Stimulated activated effector memory CD8-positive, alpha-beta T cell treated with anti-CD3 and anti-CD28 coated beads, Interleukin-12 subunit alpha, Interleukin-12 subunit beta, amount 100 ng/mL, for 72 hours (primary cell): ENCODE measurements around the gene CNNM1.

ENCODE experiments used
- ATAC-seq: fragments of 150-1000 bp; cut with Tn5 transposase; 2 replicates; pipeline ENCODE4 v1.10.0; 2021
- DNase-seq, 2 donors: peaks; one replicate each; pipeline ENCODE4 v3.0.0; 2021 to 2022; ENCODE audit warnings: low spot score in 2 of 2
- H3K27ac Mint-ChIP-seq: one replicate; pipeline ENCODE4 v1.8.0; 2022; ENCODE audit warnings: mild to moderate bottlenecking, mixed read lengths
- H3K36me3 Mint-ChIP-seq: one replicate; pipeline ENCODE4 v1.8.0; 2022; ENCODE audit warnings: mild to moderate bottlenecking, mixed read lengths
- H3K4me1 Mint-ChIP-seq: one replicate; pipeline ENCODE4 v1.8.0; 2022; ENCODE audit warnings: mixed read lengths
- H3K4me3 Mint-ChIP-seq: one replicate; pipeline ENCODE4 v1.8.0; 2022; ENCODE audit warnings: mild to moderate bottlenecking, mixed read lengths
- H3K9me3 Mint-ChIP-seq: one replicate; pipeline ENCODE4 v1.8.0; 2022; ENCODE audit warnings: mixed read lengths

Gene CNNM1

DNA sequence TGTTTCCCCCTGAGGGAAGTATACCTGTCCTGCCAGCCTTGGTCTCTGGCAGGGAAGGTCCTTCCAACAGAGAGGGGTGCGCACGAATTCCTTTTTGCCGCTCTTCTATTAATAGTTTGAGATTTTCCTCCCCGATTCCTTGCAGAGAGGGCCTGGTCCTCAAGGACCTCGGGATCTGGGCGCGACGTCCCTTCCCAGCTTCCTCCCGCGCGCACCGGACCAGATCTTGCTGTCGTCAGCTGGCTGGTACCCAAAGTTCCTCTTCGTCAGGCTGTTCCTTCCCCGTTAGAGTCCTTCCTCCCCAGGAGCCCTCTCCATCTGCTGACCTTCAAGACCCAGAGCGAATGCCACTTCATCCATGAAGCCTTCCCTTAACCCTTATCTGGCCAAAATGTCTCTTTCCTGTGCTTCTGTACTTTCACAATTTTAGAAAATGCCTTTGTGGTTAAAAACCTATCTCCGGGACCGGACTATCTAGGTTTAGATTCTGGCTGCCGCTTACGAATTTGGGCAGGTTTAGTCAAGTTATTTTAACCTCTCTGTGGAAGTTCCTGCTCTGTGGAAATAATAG is 102.1 kb downstream of the CNNM1 start:
- no peak for ATAC-seq
- Mint-ChIP-seq H3K36me3 (peaks cover 15% of the 10 kb centered on the region), H3K27ac (peak overlapping the region; percentile 95), H3K4me3 (peak overlapping the region; percentile 95), H3K4me1 (peaks cover 32% of the 10 kb centered on the region), H3K9me3 (no peaks in the 10 kb centered on the region)
- DNase-seq = no peak

DNA sequence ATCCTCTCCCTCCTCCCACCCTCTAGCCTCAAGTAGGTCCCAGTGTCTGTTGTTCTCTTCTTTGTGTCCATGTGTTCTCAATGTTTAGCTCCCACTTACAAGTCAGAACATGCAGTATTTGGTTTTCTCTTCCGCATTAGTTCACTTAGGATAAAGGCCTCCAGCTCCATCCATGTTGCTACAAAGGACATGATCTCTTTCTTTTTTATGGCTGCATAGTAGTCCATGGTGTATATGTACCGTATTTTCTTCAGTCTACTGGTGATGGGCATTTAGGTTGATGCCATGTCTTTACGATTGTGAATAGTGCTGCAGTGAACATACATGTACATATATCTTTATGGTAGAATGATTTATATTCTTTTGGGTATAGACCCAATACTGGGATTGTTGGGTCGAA is 102.9 kb downstream of the CNNM1 start:
- no peak for ATAC-seq
- Mint-ChIP-seq H3K27ac (no peak overlapping the region), H3K9me3 (no peaks in the 10 kb centered on the region), H3K36me3 (peaks cover 15% of the 10 kb centered on the region), H3K4me3 (peak overlapping the region; percentile 95), H3K4me1 (peaks cover 32% of the 10 kb centered on the region)
- DNase-seq = no peak

DNA sequence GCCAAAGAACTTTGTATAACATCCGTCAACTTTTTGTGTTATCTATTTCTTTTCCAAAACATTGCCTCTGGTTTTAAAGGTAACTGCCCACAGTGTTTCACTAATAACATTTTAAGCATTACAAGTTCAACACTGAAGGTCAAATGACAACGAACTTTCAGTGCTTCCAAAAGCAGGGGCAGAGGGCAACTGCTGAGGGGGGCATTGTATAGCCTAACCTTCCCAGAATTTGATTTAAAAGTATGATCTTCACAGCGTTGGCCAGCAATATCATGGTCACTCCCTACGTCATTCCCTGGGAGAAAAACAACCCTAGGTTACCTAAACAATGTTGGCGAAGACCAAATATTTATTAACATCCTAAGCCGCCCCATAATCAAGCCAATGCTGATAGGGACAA is 103.7 kb downstream of the CNNM1 start:
- peaks cover 32% of the 10 kb centered on the region for H3K4me1 Mint-ChIP-seq
- peaks cover 15% of the 10 kb centered on the region for H3K36me3 Mint-ChIP-seq
- DNase-seq (no peak), ATAC-seq (no peak)
- no peak overlapping the region for H3K27ac Mint-ChIP-seq
- H3K4me3 Mint-ChIP-seq = no peak overlapping the region
- no peaks in the 10 kb centered on the region for H3K9me3 Mint-ChIP-seq

DNA sequence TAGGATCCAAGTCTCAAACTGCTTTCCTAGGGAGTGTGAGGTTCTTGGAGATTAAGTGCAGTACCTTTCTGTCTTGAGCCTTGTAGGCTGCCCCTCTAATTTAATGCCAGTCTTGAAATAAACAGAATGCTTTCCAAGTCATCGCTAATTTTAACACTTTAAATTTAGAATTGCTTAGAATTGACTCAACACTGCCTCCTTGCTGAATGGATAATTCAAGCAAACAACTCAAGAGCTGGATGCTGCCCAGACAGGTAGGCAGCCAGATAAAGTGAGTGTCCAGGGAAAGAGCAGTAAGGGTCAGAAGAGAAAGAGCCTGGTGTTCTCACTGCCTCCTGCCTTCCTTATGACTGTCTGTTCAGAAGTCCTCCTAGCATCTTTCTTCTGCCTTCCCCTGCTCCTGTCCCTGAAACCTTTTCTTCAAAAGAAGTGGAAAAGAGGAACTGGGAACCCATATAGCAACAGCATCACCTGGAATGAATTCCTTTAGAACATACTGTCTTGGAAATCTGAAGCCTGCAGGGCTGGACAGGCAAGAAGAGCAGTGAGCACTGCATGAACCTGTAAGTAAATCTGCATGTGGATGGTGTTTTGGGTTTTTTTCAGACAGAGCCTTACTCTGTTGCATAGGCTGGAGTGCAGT is 104.3 kb downstream of the CNNM1 start:
- peaks cover 32% of the 10 kb centered on the region for H3K4me1 Mint-ChIP-seq
- no peak for DNase-seq
- H3K27ac Mint-ChIP-seq = no peak overlapping the region
- H3K36me3 Mint-ChIP-seq = peaks cover 15% of the 10 kb centered on the region
- ATAC-seq = no peak
- H3K4me3 Mint-ChIP-seq = no peak overlapping the region
- H3K9me3 Mint-ChIP-seq = no peaks in the 10 kb centered on the region

DNA sequence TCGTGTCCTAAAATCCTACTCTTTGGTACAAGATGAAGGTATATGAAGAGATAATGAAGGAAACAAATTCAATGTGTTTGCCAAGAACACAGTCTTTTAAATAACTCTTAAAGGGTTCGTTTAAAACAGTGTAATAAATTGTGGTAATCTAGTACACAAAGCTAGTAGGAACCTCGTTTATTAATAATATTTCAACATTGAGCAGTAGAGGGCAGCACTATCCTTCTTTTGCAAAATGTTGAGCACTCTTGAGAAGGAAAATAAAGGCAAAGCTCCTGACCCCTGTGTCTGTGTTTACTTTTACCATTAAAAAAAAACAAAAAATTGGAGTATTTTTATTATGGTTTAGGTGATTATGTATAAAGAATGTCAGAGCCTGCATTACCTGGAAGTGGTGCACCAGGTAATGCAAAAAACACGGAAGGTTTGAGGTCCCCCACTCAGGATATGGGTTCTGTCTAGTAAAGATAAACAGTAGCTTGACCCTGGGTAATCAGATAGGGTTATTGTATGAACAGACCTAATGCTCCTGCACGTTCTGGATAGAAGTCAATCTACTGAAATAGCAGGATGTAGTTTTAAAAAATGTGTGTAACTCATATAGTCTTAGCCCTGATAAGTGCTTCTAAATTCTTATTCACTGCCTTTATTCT is 107.0 kb downstream of the CNNM1 start:
- DNase-seq (no peak), ATAC-seq (no peak)
- Mint-ChIP-seq H3K27ac (no peak overlapping the region), H3K36me3 (no peaks in the 10 kb centered on the region), H3K4me1 (peaks cover 13% of the 10 kb centered on the region), H3K4me3 (no peak overlapping the region), H3K9me3 (no peaks in the 10 kb centered on the region)

DNA sequence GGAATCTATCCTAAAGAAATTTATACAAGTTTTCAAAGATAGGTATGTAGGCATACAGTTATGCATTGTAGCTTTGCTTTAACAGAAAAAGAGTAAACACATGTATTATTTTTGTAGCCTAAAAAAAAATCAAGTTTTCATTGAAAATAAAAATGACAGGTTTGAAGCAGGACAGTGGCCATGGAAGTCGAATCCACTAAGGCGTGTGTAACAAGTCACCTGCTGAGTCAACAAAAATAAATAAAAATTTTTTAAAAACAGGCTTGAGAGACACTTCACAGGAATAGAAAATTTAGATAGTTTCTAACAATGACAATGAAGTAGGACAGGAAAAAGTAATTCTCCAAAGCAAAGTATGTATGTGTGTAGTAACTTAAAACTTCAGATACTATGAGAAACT is 109.7 kb downstream of the CNNM1 start:
- H3K4me3 Mint-ChIP-seq = no peak overlapping the region
- H3K9me3 Mint-ChIP-seq = no peaks in the 10 kb centered on the region
- no peak overlapping the region for H3K27ac Mint-ChIP-seq
- DNase-seq (no peak), ATAC-seq (no peak)
- H3K4me1 Mint-ChIP-seq = peaks cover 6% of the 10 kb centered on the region
- H3K36me3 Mint-ChIP-seq = no peaks in the 10 kb centered on the region

DNA sequence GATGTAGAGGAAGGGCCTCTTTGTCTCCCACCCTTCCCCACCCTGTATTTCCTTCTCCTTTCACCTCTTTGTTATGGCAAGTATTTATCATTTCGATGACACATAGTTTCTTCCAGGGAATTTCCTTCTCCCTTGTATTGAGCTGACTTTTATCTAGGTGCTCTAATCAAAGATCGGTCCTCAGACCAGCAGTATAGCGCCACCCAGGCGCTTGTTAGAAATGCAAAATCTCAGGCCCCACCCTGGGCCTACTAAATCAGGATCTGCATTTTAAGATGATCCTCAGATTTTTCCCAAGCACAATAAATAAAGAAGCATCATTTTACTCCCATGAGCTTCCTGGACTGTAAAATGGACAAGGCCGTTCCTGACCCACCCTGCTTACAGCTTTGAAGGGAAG is 113.2 kb downstream of the CNNM1 start:
- Mint-ChIP-seq H3K9me3 (no peaks in the 10 kb centered on the region), H3K36me3 (no peaks in the 10 kb centered on the region), H3K4me1 (no peaks in the 10 kb centered on the region), H3K4me3 (no peak overlapping the region), H3K27ac (no peak overlapping the region)
- no peak for ATAC-seq
- DNase-seq = no peak

DNA sequence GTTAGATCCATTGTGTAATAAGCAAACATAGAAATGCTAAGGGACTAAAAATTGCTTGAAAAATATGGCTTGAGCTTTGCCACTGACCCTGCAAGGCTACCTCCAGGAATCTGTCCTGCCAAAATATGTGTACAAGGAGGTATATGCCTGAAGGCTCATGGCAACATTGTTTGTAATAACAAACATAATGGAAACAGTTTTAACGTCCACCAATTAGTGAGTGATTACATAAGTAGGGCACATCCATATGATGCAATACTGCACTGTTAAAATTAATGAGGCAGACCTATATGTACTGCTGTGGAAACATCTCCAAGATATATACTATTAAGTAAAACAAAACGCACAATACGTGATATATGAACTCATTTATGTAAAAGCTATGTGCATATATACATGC is 114.3 kb downstream of the CNNM1 start:
- no peaks in the 10 kb centered on the region for H3K4me1 Mint-ChIP-seq
- H3K36me3 Mint-ChIP-seq = no peaks in the 10 kb centered on the region
- H3K27ac Mint-ChIP-seq = no peak overlapping the region
- H3K4me3 Mint-ChIP-seq = no peak overlapping the region
- no peaks in the 10 kb centered on the region for H3K9me3 Mint-ChIP-seq
- no peak for ATAC-seq
- no peak for DNase-seq
